HG03439 (cell line): ENCODE results near the gene NOXRED1.

Source experiments
- ATAC-seq: cut with Tn5 transposase; IDR thresholded peaks from one replicate; pipeline ENCODE4 v1.9.1; 2021; ENCODE audit warnings: mild to moderate bottlenecking, moderate library complexity; ENCODE audit not compliant: unreplicated experiment

The NOXRED1 gene

DNA sequence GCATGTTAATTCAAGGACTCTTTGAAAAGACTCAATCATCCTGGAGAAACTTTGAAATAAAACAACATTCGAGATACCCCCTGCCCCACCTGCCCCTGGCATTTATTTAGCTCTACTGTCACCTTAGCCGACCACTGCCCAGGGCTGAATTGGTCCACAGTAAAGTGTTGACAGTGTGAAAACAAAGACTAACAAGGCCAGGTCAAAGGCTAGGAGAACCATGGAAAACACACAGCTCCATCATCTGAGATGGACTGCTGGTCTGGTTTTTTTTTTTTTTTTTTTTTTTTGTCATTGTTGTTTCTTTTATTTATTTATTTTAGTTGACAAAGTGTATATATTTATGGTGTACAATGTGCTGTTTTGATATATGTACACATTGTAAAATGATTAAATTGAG, 76.8 kb downstream of the NOXRED1 start:
- no peak for ATAC-seq

DNA sequence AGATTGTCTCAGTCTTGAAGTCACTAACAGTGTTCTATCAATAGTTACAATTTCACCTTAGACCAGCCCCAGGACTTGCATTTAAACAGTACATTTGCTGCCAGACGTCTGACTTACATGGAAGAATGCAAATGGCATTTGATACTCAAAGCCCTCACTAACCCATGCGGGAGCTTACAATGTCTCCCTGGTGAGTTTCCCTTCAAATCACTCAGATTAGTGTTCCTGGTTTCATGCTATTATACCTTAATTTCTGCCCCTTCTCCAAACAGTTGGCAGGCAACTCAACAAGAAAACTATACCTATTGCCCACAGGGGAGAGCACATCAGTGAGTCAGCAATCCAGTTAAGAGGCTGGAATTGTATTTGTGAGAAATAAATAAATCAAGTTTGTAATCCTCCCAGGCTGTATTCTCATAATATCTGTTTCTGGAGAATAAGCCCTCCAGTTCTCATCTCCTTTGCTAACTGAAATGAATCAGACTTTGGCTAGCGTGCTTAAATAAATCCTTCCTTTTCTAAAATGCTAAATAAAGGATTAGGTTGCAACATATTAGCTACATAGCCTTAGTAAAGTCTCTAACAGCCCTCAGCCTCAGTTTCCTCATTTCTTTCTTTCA, 78.8 kb downstream of the NOXRED1 start:
- no peak for ATAC-seq
